ENCODE data around the gene NOS3. TPM values are rescaled to one million over a fixed set of nuclear protein-coding genes. Genes with fewer than 3 reads are reported as not detected.
A peak's percentile ranks its signal among the peaks of the same experiment; 100 is the strongest.

Gene NOS3
- total and polyA plus RNA-seq, 9 donors: 4.9 to 8.9 (median 6.9) TPM

DNA sequence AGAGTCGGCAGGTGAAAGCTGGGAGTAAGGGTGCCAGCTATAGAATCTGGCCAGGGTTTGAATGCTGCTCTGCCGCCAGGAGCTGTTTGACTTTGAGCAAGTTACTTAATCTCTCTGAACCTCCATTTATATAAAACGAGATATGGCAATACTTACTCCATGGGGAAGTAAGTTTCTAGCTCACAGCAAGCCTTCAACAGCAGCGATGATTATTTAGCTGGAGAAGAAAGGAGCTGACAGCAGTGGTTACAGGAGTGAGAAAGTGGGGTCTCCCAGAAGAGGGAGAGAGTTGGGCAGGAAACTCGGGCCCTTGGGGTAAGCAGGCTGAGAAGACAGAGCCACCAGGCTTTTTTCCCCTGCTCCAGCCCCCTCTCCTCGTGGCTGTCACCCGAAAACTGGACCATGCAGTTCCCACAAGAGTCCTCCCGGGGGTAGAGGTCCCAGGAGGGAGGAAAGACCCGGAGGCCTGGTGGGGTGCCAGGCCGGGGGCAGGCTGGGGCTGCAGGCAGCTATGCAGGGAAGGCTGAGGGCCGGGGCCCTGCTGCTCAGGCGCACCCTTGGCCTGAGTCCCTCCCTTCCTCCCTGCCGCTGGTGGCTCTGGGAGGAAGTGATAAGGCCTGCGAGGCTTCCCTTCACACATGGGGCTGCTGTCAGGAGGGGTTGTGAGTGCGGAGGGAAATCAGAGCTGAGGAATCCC lies 3.5 kb downstream of the NOS3 start:
- no peaks in the 10 kb centered on the region for H3K9me3 ChIP-seq (replicated peaks; ENCODE audit: control insufficient read depth, low read depth, low read length)
- no peaks in the 10 kb centered on the region for H3K27me3 ChIP-seq (ENCODE audit: control insufficient read depth, insufficient read depth, low read length)
- 69% methylated on average over 2 of the region's 15 CpGs for WGBS (ENCODE audit: insufficient coverage)
- DNase-seq: no peak
- H3K36me3 ChIP-seq (ENCODE audit: control insufficient read depth, insufficient read depth, low read length): no peaks in the 10 kb centered on the region
- H3K4me3 ChIP-seq (ENCODE audit: low read length): peak overlapping the region; percentile 6
- no peak overlapping the region for H3K27ac ChIP-seq (ENCODE audit: low read length)
- H3K4me1 ChIP-seq (ENCODE audit: control insufficient read depth, insufficient read depth, low read length): peaks cover 16% of the 10 kb centered on the region

DNA sequence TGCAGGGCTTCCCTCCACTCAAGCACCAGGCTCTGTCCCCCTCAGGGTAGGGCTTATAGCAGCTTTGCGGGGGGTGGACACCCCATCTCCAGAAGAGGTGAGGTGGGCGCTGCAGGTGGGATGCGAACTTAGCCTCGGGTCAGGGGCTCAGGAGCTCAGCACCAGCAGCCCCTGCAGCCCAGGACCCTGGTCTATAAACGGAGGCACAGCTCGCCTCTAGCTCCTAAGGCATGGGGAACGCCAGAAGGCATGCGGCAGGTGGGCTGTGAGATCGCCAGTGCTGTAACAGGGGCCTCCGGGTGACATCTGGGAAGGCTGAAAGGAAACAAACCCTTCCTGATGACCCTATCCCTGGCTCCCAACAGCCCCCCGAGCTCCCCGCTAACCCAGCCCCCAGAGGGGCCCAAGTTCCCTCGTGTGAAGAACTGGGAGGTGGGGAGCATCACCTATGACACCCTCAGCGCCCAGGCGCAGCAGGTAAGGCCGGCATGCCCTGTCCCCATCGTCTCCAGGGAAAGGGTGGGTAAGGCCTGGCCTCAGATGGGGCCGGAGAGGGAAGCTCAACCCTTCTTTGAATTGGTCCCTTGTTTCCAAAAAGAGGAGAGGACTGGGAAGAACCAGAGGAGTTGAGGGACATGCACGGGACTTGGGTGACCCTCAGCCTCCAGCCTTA lies 4.2 kb downstream of the NOS3 start:
- H3K4me3 ChIP-seq (ENCODE audit: low read length): peak overlapping the region; percentile 6
- WGBS (ENCODE audit: insufficient coverage): 54% methylated on average over 10 of the region's 19 CpGs
- no peak overlapping the region for H3K27ac ChIP-seq (ENCODE audit: low read length)
- H3K36me3 ChIP-seq (ENCODE audit: control insufficient read depth, insufficient read depth, low read length): no peaks in the 10 kb centered on the region
- DNase-seq: no peak
- H3K4me1 ChIP-seq (ENCODE audit: control insufficient read depth, insufficient read depth, low read length): peaks cover 16% of the 10 kb centered on the region
- no peaks in the 10 kb centered on the region for H3K9me3 ChIP-seq (replicated peaks; ENCODE audit: control insufficient read depth, low read depth, low read length)
- no peaks in the 10 kb centered on the region for H3K27me3 ChIP-seq (ENCODE audit: control insufficient read depth, insufficient read depth, low read length)

DNA sequence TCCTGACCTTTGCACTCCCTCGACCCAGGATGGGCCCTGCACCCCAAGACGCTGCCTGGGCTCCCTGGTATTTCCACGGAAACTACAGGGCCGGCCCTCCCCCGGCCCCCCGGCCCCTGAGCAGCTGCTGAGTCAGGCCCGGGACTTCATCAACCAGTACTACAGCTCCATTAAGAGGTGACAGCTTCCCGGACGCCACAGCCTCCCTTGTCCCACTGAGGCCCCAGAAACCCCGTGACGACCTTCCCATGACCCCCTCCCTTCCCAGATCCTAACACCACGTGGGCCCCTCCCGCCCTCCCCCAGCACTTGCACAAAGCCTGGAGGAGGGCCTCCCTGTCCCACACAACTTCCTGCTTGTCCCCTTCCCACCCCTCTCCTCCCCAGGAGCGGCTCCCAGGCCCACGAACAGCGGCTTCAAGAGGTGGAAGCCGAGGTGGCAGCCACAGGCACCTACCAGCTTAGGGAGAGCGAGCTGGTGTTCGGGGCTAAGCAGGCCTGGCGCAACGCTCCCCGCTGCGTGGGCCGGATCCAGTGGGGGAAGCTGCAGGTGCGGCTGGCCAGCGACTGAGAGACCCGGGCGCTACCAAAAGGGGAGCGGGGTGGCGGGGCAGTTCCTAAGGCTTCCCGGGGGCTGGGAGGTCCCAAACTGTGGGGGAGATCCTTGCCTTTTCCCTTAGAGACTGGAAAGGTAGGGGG lies 5.7 kb downstream of the NOS3 start:
- Histone ChIP-seq H3K27me3 (ENCODE audit: control insufficient read depth, insufficient read depth, low read length) (no peaks in the 10 kb centered on the region), H3K9me3 (replicated peaks; ENCODE audit: control insufficient read depth, low read depth, low read length) (no peaks in the 10 kb centered on the region), H3K4me3 (ENCODE audit: low read length) (no peak overlapping the region), H3K4me1 (ENCODE audit: control insufficient read depth, insufficient read depth, low read length) (peaks cover 16% of the 10 kb centered on the region), H3K27ac (ENCODE audit: low read length) (no peak overlapping the region), H3K36me3 (ENCODE audit: control insufficient read depth, insufficient read depth, low read length) (no peaks in the 10 kb centered on the region)
- 19% methylated on average over 27 of the region's 31 CpGs for WGBS (ENCODE audit: insufficient coverage)
- no peak for DNase-seq

DNA sequence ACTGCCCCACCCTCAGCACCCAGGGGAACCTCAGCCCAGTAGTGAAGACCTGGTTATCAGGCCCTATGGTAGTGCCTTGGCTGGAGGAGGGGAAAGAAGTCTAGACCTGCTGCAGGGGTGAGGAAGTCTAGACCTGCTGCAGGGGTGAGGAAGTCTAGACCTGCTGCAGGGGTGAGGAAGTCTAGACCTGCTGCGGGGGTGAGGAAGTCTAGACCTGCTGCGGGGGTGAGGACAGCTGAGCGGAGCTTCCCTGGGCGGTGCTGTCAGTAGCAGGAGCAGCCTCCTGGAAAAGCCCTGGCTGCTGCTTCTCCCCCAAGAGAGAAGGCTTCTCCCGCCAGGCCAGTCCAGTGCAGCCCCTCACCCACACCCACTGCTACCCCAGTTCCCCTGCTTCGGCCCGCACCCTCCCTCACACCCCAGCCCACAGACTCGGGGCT lies 6.3 kb downstream of the NOS3 start:
- WGBS (ENCODE audit: insufficient coverage): 71% methylated on average over 6 of the region's 8 CpGs
- Histone ChIP-seq H3K27ac (ENCODE audit: low read length) (no peak overlapping the region), H3K4me3 (ENCODE audit: low read length) (no peak overlapping the region)

DNA sequence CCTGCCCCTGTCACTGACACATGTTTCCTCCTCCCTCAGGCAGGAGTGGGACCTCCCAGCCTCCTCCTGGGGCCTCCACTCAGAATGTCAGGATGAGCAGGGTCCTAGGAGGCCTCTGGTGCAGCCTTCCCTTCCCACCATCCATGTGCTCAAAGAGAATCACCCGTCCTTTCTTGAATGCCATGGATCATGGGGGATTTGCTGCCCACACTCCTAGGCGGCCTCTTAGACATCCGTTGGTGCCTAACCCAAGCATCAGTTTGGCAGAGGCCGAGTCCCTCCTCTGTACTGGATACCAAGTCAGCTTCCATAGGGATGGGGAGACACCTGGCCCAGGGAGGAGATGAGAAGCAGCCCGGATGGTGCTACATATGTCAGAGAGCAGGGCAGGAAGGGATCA lies 7.0 kb downstream of the NOS3 start:
- Histone ChIP-seq H3K36me3 (ENCODE audit: control insufficient read depth, insufficient read depth, low read length) (no peaks in the 10 kb centered on the region), H3K27ac (ENCODE audit: low read length) (no peak overlapping the region), H3K9me3 (replicated peaks; ENCODE audit: control insufficient read depth, low read depth, low read length) (no peaks in the 10 kb centered on the region), H3K27me3 (ENCODE audit: control insufficient read depth, insufficient read depth, low read length) (no peaks in the 10 kb centered on the region), H3K4me1 (ENCODE audit: control insufficient read depth, insufficient read depth, low read length) (peaks cover 16% of the 10 kb centered on the region), H3K4me3 (ENCODE audit: low read length) (no peak overlapping the region)
- WGBS (ENCODE audit: insufficient coverage): 92% methylated on average over 2 of the region's 5 CpGs
- DNase-seq: no peak

More for the DNA sequence above, 6.3 kb downstream of the NOS3 start:
- DNase-seq: no peak
- Histone ChIP-seq H3K36me3 (ENCODE audit: control insufficient read depth, insufficient read depth, low read length) (no peaks in the 10 kb centered on the region), H3K9me3 (replicated peaks; ENCODE audit: control insufficient read depth, low read depth, low read length) (no peaks in the 10 kb centered on the region), H3K27me3 (ENCODE audit: control insufficient read depth, insufficient read depth, low read length) (no peaks in the 10 kb centered on the region), H3K4me1 (ENCODE audit: control insufficient read depth, insufficient read depth, low read length) (peaks cover 16% of the 10 kb centered on the region)

DNA sequence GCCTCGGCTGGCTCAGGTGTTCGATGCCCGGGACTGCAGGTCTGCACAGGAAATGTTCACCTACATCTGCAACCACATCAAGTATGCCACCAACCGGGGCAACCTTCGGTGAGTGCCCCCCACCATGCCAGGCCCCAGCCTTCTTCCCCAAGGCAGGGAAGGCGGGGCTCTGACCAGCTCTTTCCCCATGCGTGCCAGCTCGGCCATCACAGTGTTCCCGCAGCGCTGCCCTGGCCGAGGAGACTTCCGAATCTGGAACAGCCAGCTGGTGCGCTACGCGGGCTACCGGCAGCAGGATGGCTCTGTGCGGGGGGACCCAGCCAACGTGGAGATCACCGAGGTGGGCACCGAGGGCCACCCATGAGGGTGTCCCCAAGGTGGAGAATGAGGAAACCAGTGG lies 7.5 kb downstream of the NOS3 start:
- 84% methylated on average over 18 of the region's 20 CpGs for WGBS (ENCODE audit: insufficient coverage)
- peaks cover 16% of the 10 kb centered on the region for H3K4me1 ChIP-seq (ENCODE audit: control insufficient read depth, insufficient read depth, low read length)
- no peak for DNase-seq
- no peak overlapping the region for H3K27ac ChIP-seq (ENCODE audit: low read length)
- no peak overlapping the region for H3K4me3 ChIP-seq (ENCODE audit: low read length)
- no peaks in the 10 kb centered on the region for H3K36me3 ChIP-seq (ENCODE audit: control insufficient read depth, insufficient read depth, low read length)
- no peaks in the 10 kb centered on the region for H3K27me3 ChIP-seq (ENCODE audit: control insufficient read depth, insufficient read depth, low read length)
- H3K9me3 ChIP-seq (replicated peaks; ENCODE audit: control insufficient read depth, low read depth, low read length): no peaks in the 10 kb centered on the region

DNA sequence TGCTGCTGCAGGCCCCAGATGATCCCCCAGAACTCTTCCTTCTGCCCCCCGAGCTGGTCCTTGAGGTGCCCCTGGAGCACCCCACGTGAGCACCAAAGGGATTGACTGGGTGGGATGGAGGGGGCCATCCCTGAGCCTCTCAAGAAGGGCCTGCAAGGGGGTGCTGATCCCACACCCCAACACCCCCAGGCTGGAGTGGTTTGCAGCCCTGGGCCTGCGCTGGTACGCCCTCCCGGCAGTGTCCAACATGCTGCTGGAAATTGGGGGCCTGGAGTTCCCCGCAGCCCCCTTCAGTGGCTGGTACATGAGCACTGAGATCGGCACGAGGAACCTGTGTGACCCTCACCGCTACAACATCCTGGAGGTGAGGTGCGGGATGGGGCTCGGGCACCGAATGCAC lies 8.2 kb downstream of the NOS3 start:
- Histone ChIP-seq H3K4me3 (ENCODE audit: low read length) (no peak overlapping the region), H3K4me1 (ENCODE audit: control insufficient read depth, insufficient read depth, low read length) (peaks cover 16% of the 10 kb centered on the region), H3K27me3 (ENCODE audit: control insufficient read depth, insufficient read depth, low read length) (no peaks in the 10 kb centered on the region), H3K36me3 (ENCODE audit: control insufficient read depth, insufficient read depth, low read length) (no peaks in the 10 kb centered on the region), H3K27ac (ENCODE audit: low read length) (no peak overlapping the region), H3K9me3 (replicated peaks; ENCODE audit: control insufficient read depth, low read depth, low read length) (no peaks in the 10 kb centered on the region)
- WGBS (ENCODE audit: insufficient coverage): 91% methylated on average over 11 of the region's 12 CpGs
- no peak for DNase-seq

DNA sequence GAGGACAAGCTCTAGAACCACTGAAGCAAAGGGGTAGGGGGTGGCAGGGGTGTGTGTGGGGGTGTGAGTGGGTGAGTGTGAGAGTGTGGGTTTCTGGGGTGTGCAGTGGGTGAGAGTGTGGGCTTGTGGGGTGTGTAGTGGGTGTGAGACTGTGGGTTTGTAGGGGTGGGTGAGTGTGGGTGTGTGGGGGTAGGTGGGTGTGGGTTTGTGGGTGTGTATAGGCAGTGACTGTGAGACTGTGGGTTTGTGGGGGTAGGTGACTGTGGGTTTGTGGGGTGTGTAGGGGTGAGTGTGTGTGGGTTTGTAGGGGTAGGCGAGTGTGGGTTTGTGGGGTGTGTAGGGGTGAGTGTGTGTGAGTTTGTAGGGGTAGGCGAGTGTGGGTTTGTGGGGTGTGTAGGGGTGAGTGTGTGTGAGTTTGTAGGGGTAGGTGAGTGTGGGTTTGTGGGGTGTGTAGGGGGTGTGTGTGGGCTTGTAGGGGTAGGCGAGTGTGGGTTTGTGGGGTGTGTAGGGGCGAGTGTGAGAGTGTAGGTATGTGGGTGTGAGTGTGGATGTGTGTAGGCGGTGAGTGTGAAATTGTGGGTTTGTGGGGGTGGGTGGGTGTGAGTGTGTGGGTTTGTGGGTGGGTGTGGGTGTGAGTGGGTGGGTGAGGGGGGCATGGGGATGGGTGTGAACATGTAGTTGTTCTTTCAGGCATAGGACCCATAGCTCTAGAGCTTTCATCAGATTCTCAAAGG lies 8.8 kb downstream of the NOS3 start:
- Histone ChIP-seq H3K4me1 (ENCODE audit: control insufficient read depth, insufficient read depth, low read length) (peaks cover 11% of the 10 kb centered on the region), H3K27ac (ENCODE audit: low read length) (no peak overlapping the region), H3K9me3 (replicated peaks; ENCODE audit: control insufficient read depth, low read depth, low read length) (no peaks in the 10 kb centered on the region), H3K36me3 (ENCODE audit: control insufficient read depth, insufficient read depth, low read length) (no peaks in the 10 kb centered on the region), H3K4me3 (ENCODE audit: low read length) (no peak overlapping the region), H3K27me3 (ENCODE audit: control insufficient read depth, insufficient read depth, low read length) (no peaks in the 10 kb centered on the region)
- DNase-seq: no peak
- 91% methylated on average over 5 of the region's 5 CpGs for WGBS (ENCODE audit: insufficient coverage)

GRCh38 chr7:151000897-151001495 lies 10.2 kb downstream of the NOS3 start:
- no peak for DNase-seq
- Histone ChIP-seq H3K27me3 (ENCODE audit: control insufficient read depth, insufficient read depth, low read length) (no peaks in the 10 kb centered on the region), H3K4me3 (ENCODE audit: low read length) (no peak overlapping the region), H3K9me3 (replicated peaks; ENCODE audit: control insufficient read depth, low read depth, low read length) (no peaks in the 10 kb centered on the region), H3K4me1 (ENCODE audit: control insufficient read depth, insufficient read depth, low read length) (peaks cover 5% of the 10 kb centered on the region), H3K36me3 (ENCODE audit: control insufficient read depth, insufficient read depth, low read length) (no peaks in the 10 kb centered on the region), H3K27ac (ENCODE audit: low read length) (no peak overlapping the region)
- WGBS (ENCODE audit: insufficient coverage): 90% methylated on average over 11 of the region's 13 CpGs
